ENCODE data around the gene SLFN12L.
"Not testable (repeated sequence)": the region's sequence is repeated elsewhere in the genome, so short reads cannot be mapped to it uniquely, and the experiment has no call there.

The SLFN12L gene

DNA sequence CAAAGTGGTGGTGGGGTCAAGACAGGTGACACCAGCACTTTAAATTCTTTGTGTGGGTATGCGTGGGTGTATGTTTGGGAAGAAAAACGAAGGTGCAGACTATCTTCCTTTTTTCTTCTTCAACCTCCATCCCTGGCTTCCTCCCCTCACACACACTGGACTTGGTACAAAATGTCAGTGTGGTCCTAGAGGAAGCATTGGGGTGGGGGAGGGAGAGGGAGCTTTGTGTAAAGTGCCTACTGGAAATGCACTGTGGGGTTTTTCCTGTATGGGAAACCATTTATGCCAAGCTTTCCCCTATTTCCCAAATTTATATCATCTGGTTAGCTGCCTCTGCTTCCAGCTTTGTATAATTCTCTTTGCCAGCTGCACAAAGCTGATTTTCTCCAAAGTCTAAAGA lies 44.4 kb downstream of the SLFN12L start:
- no peak for FAIRE-seq

- no peak for FAIRE-seq
Measured at GRCh38 chr17:35491417-35491816, 46.1 kb downstream of the SLFN12L start.

DNA sequence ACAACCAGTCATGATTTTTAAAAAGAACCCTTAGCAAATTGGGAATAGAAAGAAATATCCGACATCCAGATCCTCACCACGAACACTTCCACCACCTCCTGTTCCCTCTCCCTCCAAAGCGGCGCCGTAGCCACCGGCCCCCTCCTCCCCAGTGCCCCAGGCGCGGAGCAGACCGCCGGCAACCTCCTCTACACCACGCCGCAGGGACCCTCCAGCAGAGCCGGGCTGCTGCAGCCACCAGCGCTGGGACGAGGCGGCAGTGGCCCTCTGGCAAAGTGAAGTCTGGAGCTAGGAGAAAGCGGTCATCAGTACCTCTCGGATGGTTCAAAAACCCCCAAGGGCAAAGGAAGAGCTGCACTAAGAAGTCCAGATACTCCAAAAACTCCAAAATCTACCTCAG lies 47.5 kb downstream of the SLFN12L start:
- no peak for FAIRE-seq

DNA sequence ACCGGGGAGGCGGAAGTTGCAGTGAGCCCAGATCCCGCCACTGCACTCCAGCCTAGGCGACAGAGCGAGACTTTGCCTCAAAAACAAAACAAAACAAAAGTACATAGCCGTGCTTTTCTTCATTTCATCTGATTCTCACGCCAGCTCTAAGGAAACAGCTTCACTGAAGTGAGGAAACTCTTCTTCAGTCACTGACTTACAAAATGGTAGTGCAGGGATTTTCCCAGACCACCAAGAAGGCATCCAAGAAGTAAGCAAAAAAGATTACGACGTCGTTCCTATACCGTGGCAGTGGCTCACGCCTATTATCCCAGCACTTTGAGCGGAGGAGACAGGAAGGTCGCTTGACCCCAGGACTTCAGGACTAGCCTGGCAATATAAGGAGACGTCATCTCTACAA lies 48.5 kb downstream of the SLFN12L start:
- FAIRE-seq: no peak

- FAIRE-seq: no peak
Measured at GRCh38 chr17:35486920-35487732, 50.4 kb downstream of the SLFN12L start.

GRCh38 chr17:35479271-35479670 lies 58.2 kb downstream of the SLFN12L start:
- FAIRE-seq: no peak

DNA sequence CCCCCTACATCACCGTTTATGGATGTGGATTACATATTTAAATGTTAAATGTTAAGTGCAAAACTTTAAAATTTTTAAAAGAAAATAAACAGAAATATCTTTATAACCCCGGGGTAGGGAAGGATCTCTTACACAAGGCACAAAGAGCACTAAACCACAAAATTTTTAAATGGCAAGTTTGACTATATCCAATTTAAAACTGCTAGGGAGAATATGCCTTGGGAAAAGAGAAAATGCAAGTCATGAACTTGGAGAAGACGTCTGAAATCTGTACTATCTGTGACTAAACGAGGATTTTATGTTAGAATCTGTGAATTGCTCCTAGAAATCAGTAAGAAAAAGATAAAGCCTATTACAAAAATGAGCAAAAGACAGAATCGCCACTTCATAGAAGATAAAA lies 60.2 kb downstream of the SLFN12L start:
- no peak for FAIRE-seq

DNA sequence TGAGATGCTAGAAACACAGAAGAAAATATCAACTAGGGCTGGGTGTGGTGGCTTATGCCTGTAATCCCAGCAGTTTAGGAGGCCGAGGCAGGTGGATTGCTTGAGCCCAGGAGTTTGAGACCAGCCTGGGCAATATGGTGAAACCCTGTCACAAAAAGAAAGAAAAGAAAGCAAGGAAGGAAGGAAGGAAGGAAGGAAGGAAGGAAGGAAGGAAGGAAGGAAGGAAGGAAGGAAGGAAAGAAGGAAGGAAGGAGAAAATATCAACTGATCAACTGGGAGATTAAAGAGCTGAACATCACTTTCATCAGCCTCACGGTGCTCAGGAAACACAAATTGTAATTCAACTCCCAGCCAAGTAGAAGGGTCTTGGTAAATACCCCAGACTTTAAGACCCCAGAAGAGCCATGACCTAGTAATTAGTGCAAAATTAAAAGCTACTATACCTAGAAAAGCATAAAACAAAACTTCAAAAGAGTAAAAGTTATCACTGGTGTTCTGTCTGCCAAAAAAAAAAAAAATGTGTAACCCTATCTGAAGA lies 61.1 kb downstream of the SLFN12L start:
- no peak for FAIRE-seq

DNA sequence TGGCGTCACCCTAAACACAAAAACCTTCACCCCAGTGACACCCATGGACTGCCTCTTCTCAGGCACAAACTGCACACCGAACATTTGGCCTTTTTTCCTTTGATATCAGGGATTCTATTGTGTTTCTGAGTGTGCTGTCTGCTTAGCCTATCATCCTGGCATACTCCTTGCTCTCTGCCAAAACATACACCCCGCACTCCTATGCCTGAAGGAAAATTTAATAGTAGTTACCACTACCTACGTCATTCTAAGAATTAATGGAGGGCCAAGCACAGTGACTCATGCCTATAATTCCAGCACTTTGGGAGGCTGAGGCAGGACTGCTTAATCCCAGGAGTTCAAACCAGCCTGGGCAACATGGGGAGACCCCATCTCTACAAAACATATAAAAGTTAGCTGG lies 69.0 kb downstream of the SLFN12L start:
- FAIRE-seq: no peak

DNA sequence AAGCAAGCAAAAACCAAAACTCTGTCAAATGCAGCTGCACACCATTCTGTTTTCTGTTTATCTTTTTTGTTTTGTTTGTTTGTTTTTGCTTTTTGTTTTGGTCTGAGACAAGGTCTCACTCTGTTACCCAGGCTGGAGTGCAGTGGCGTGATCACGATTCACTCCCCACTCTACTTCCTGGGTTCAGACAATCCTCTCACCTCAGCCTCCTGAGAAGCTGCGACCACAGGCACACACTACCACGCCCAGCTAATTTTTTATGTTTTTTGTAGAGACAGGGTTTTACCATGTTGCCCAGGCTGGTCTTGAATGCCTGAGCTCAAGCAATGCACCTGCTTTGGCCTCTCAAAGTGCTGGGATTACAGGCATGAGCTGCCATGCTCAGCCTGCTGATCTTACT lies 69.7 kb downstream of the SLFN12L start:
- no peak for FAIRE-seq

GRCh38 chr17:35460354-35460851 lies 77.1 kb downstream of the SLFN12L start:
- FAIRE-seq: no peak

GRCh38 chr17:35454035-35454434 lies 83.4 kb downstream of the SLFN12L start:
- not testable (repeated sequence) for FAIRE-seq

DNA sequence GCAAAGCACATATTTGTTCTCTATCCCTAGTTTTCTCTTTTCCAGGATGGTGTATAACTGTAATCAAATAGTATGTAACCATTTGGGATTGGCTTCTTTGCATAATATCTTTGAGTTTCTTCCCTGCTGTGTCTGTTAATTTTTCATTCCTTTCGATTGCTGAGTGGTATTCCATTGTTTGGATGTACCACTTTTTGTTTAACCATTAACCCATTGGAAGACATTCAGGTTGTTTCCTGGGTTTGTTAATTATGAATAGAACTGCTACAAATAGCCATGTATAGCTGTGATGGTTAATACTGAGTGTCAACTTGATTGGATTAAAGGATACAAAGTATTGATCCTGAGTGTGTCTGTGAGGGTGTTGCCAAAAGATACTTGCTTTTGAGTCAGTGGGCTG lies 84.3 kb downstream of the SLFN12L start:
- FAIRE-seq: no peak

- FAIRE-seq: no peak
Measured at GRCh38 chr17:35449371-35449931, 88.0 kb downstream of the SLFN12L start.

DNA sequence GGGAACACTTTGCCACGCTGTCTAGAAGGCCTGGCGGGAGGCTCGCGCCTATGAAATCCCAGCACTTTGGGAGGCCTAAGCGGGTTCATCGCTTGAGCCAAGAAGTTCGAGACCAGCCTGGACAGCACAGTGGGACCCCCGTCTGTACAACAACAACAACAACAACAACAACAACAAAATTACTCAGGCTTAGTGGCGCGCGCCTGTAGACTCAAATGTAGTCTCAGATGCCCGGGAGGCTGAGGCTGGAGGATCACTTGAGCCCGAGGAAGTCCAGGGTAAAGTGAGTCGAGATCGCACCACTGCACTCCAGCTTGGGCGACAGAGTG lies 88.6 kb downstream of the SLFN12L start:
- no peak for FAIRE-seq

GRCh38 chr17:35448214-35448898 lies 89.1 kb downstream of the SLFN12L start, which contains the start of gene SLFN13:
Gene SLFN13 (minus strand): TSS chr17:35448766. CDS start chr17:35445680, 3,086 bp downstream.
- no peak for FAIRE-seq

DNA sequence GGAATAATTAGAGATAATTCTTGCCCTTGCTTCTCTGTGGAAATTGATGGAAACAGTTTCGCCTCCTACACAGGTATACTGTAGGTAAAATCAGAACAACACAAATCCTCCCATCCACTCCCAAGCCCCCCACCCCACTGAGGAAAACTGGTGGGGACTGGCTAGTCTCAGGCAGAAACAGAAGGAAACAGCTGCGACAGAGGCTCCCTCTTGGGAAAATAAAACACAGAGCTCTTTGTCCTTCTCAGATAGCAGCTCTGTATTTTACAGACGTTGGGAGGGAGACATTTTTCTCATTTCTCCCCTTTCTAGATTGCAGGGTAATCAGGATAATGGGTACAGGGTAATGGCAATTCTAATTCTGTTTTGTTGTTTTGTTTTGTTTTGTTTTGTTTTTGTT lies 90.0 kb downstream of the SLFN12L start:
- FAIRE-seq: no peak

GRCh38 chr17:35438433-35438832 lies 99.0 kb downstream of the SLFN12L start:
- no peak for FAIRE-seq

DNA sequence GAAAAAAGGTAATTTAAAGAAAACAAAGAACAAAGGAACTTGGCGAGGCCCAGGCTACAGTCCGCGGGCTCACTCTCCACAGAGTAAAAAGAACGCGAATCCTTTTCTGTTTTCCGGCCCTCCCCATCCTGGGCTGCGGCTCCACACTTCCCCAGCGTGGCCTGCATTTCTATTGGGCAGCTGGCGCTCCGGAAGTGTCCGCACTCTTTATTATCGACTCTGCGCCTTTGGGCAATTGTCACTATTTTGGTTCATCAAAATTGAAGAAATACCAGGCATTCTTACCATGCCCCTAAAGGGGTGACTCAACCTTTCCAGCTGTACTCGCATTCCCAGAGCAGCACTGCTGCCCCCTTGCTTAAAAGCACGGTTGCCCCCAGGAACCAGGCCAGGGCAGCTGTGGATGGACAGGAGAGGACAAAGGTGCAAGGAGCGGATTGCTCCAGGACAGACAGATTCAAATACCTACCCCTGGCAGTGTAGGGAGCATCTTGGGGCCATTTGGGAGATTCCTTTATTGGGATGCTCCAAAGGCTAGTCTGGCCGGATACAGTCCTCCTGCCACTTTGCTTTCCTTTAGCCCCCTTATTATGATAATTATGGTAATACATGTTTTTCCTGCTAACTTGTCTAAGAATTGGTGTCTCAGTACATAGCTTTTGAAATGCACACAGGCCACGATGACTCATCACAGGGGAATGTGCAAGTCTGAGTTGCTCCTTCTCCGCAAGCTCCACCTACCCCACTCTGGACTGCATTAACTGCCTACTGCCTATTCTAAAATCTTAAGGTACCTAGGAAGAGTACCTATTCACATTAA lies 104.2 kb downstream of the SLFN12L start:
- no peak for FAIRE-seq

GRCh38 chr17:35432176-35433074 lies 105.1 kb downstream of the SLFN12L start, which contains the start of gene SLFN12:
Gene SLFN12 (minus strand): TSS chr17:35432500. CDS start chr17:35423028, 9,472 bp downstream.
- no peak for FAIRE-seq

DNA sequence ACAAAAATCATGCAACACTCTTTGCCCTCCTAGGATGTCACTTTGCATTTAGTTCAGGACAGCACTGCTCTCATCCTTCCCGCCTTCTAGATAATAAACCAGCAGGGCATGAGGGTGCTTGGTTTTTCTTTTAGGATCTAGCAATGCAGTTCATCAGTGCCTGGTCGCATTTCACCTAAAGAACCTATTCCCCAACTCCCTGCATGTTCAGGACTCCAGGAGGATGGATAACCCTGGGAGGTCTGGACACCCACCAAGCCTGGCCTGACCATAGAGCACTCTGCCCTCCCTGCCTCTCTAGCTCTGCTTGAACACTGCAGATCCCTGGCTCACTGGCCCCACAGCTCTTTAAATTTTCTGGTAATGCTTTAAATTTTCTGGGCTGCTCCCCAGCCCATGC lies 107.8 kb downstream of the SLFN12L start:
- FAIRE-seq: no peak
